OCI-LY7 (cell line): ENCODE data around the gene SLC38A3. TPM values are rescaled to one million over a fixed set of nuclear protein-coding genes. Genes with fewer than 3 reads are reported as not detected.

Experiments
- BruUV-seq: library from RNA; stranded (reverse); fragments of 400-500 nt; replicated peaks from 2 replicates; lab custom pipeline; 2021; lab: Mats Ljungman, UMichigan
- CTCF ChIA-PET: fragments of 300-600 bp; sonication (Branson Sonifier 250); formaldehyde crosslinking; loops from one replicate; lab custom pipeline; 2022; ENCODE audit warnings: antibody characterized with exemption; ENCODE audit not compliant: unreplicated experiment; lab: Charles Lee
- POLR2A ChIA-PET: fragments of 300-600 bp; sonication (Branson Sonifier 250); formaldehyde crosslinking; loops from one replicate; lab custom pipeline; 2022; ENCODE audit warnings: antibody characterized with exemption; lab: Charles Lee
- DNase-seq: peaks from one replicate; pipeline ENCODE4 v3.0.0-alpha.2; 2015; ENCODE audit warnings: low spot score
- H2AFZ ChIP-seq: fragments of 200-600 bp; sonication (generic), shearing (Covaris generic); 2 replicates; pipeline ENCODE4 v1.6.1; 2014; ENCODE audit warnings: mild to moderate bottlenecking, antibody characterized with exemption, low read length, moderate library complexity
- H3K27ac ChIP-seq: fragments of 200-600 bp; sonication (generic); 2 replicates; pipeline ENCODE4 v1.5.1; 2014; ENCODE audit warnings: mixed run types, low read depth, mild to moderate bottlenecking, moderate library complexity, low read length, inconsistent platforms; ENCODE audit not compliant: poor library complexity, severe bottlenecking
- H3K36me3 ChIP-seq: fragments of 200-600 bp; sonication (generic); 2 replicates; pipeline ENCODE4 v1.6.1; 2014; ENCODE audit warnings: mild to moderate bottlenecking, antibody characterized with exemption, low read length, moderate library complexity, mixed read lengths; ENCODE audit not compliant: insufficient read depth
- H3K4me1 ChIP-seq: fragments of 200-600 bp; sonication (generic); 2 replicates; pipeline ENCODE4 v1.5.1; 2014; ENCODE audit warnings: mild to moderate bottlenecking, low read length; ENCODE audit not compliant: insufficient read depth, poor library complexity, severe bottlenecking
- H3K4me2 ChIP-seq: fragments of 200-600 bp; sonication (generic); 2 replicates; pipeline ENCODE4 v1.6.1; 2014; ENCODE audit warnings: mild to moderate bottlenecking, low read length
- H3K4me3 ChIP-seq: fragments of 200-600 bp; sonication (generic); 2 replicates; pipeline ENCODE4 v1.5.1; 2014; ENCODE audit warnings: mild to moderate bottlenecking, low read depth, low read length; ENCODE audit not compliant: poor library complexity, severe bottlenecking
- H3K79me2 ChIP-seq: fragments of 200-600 bp; sonication (generic); 2 replicates; pipeline ENCODE4 v1.6.1; 2016; ENCODE audit warnings: low read depth, mild to moderate bottlenecking, low read length, moderate library complexity, mixed read lengths; ENCODE audit not compliant: insufficient read depth
- H3K9me2 ChIP-seq: fragments of 200-600 bp; sonication (generic); 2 replicates; pipeline ENCODE4 v1.6.1; 2016; ENCODE audit warnings: mild to moderate bottlenecking, low read length, mixed read lengths; ENCODE audit not compliant: insufficient read depth
- H3K9me3 ChIP-seq: fragments of 200-600 bp; sonication (generic); 2 replicates; pipeline ENCODE4 v1.6.1; 2014; ENCODE audit warnings: mild to moderate bottlenecking, mixed run types, low read length, mixed read lengths
- H4K20me1 ChIP-seq: fragments of 200-600 bp; sonication (generic); 2 replicates; pipeline ENCODE4 v1.6.1; 2014; ENCODE audit warnings: mild to moderate bottlenecking, antibody characterized with exemption, low read length, moderate library complexity, mixed read lengths; ENCODE audit not compliant: insufficient read depth
- EZH2phosphoT487 ChIP-seq: fragments of 200-600 bp; sonication (generic); IDR thresholded peaks from 2 replicates; pipeline ENCODE4 v1.6.1; 2018; ENCODE audit warnings: low read depth, borderline replicate concordance, mild to moderate bottlenecking, mixed run types, antibody characterized with exemption, low read length, moderate library complexity, mixed read lengths
- intact Hi-C: fragments of 100-400 bp; cut with micrococcal nuclease; formaldehyde crosslinking; loops from one replicate; pipeline ENCODE4 v1.10.0; 2022; ENCODE audit not compliant: unreplicated experiment
- total RNA-seq, 2 experiments: library from RNA; depleted of rRNA in 1 of 2; stranded (reverse); fragments of >200 nt in 1 of 2; shearing (Covaris generic) in 1 of 2; gene quantifications; 2 replicates each; pipeline ENCODE4 v1.2.3, GENCODE V29; 2014 to 2022
- TF ChIP-seq, protein P1 (sequence below): fragments of 200-600 bp; sonication (generic); conservative IDR thresholded peaks from 2 replicates; pipeline ENCODE4 v1.5.1; 2014; ENCODE audit warnings: mild to moderate bottlenecking, antibody characterized with exemption, low read length, moderate library complexity, mixed read lengths

SLC38A3 gene
- total RNA-seq, 2 experiments from 2014 or later, result not detected

GRCh38 chr3:50162034-50162883, 42.8 kb upstream of the SLC38A3 start:
- no peaks in the 10 kb centered on the region for H4K20me1 ChIP-seq
- H3K9me2 ChIP-seq, result no peaks in the 10 kb centered on the region
- intact Hi-C loops, result no loop called here
- H3K27ac ChIP-seq, result no peak overlapping the region
- BruUV-seq, result no TSS peak
- no peak overlapping the region for H3K4me3 ChIP-seq
- no peaks in the 10 kb centered on the region for H3K4me1 ChIP-seq
- no peak overlapping the region for H2AFZ ChIP-seq
- ChIA-PET POLR2A (no interaction called here), CTCF (no interaction called here)
- no peak overlapping the region for H3K4me2 ChIP-seq
- no peaks in the 10 kb centered on the region for H3K79me2 ChIP-seq
- no peaks in the 10 kb centered on the region for H3K9me3 ChIP-seq
- H3K36me3 ChIP-seq, result no peaks in the 10 kb centered on the region
- TF ChIP-seq, protein P1, sequence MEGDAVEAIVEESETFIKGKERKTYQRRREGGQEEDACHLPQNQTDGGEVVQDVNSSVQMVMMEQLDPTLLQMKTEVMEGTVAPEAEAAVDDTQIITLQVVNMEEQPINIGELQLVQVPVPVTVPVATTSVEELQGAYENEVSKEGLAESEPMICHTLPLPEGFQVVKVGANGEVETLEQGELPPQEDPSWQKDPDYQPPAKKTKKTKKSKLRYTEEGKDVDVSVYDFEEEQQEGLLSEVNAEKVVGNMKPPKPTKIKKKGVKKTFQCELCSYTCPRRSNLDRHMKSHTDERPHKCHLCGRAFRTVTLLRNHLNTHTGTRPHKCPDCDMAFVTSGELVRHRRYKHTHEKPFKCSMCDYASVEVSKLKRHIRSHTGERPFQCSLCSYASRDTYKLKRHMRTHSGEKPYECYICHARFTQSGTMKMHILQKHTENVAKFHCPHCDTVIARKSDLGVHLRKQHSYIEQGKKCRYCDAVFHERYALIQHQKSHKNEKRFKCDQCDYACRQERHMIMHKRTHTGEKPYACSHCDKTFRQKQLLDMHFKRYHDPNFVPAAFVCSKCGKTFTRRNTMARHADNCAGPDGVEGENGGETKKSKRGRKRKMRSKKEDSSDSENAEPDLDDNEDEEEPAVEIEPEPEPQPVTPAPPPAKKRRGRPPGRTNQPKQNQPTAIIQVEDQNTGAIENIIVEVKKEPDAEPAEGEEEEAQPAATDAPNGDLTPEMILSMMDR, result no peak
- TF ChIP-seq EZH2phosphoT487, result no peak
- no peak for DNase-seq

DNA sequence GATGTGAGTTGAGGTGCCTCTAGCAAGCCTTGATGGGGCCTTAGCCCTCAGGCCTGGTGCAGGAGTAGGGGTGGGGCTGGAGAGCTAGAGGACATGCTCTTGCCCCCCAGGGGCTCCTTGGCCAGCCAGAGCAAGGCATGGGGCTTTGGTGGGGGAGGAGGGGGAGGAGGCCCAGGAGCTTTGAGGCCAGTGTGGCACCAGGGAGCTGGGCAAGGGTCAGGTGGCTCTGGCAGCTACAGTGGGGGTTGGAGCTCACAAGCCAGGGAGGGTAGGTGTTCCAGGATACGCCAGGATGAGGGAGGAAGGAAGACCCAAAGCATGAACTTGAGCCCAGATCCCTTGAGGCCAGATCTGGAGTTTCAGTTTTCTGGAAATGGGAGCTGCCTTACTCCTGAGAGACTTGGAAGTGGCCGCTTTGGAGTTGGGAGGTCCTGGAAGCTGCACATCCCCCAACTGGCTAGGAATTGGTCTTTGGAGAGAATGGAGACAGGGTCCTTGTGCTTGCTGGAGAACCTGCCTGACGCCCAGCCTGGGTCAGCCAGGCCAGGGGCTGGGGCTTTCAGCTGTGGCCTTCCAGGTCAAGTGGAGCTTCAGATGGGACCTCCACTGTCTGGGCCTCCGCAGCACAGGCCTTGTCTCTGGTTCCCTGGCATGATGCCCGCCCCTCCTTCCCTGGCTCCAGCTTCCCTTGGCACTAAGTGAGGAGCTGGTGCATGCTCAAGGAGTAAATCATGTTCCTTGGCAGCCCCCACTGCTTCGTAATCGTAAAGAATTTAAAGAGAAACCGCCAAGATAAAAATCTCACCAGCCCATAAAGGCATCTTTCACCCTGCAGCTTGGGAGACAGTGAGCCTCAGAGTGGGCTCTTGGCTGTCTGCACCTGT, 41.3 kb upstream of the SLC38A3 start:
- TF ChIP-seq, protein P1, result no peak
- no peak for TF ChIP-seq EZH2phosphoT487
- no peak for DNase-seq
- no peaks in the 10 kb centered on the region for H3K4me1 ChIP-seq
- H3K27ac ChIP-seq, result no peak overlapping the region
- no TSS peak for BruUV-seq
- no peak overlapping the region for H3K4me3 ChIP-seq
- intact Hi-C loops, result no loop called here
- no peaks in the 10 kb centered on the region for H3K36me3 ChIP-seq
- no peaks in the 10 kb centered on the region for H3K79me2 ChIP-seq
- CTCF ChIA-PET, result no interaction called here
- POLR2A ChIA-PET, result interaction anchor here (0.6 kb wide), 1 partner anchor 74 kb away, joined by 4 read pairs; no protein-coding TSS in a partner anchor
- H3K9me3 ChIP-seq, result no peaks in the 10 kb centered on the region
- no peaks in the 10 kb centered on the region for H3K9me2 ChIP-seq
- no peaks in the 10 kb centered on the region for H4K20me1 ChIP-seq
- H3K4me2 ChIP-seq, result no peak overlapping the region
- no peak overlapping the region for H2AFZ ChIP-seq
